Neural cell (in vitro differentiated cells): Measurements from ENCODE around the gene SEC14L3.

ENCODE experiments used
- EP300 ChIP-seq: fragments of 450-650 bp; conservative IDR thresholded peaks from 2 replicates; pipeline ENCODE4 v1.6.1; 2014; ENCODE audit warnings: antibody characterized with exemption, mild to moderate bottlenecking, moderate library complexity; ENCODE audit not compliant: poor library complexity, severe bottlenecking
- RAD21 ChIP-seq: fragments of 450-650 bp; conservative IDR thresholded peaks from 2 replicates; pipeline ENCODE4 v1.6.1; 2014; ENCODE audit warnings: antibody characterized with exemption, mild to moderate bottlenecking, moderate library complexity
- REST ChIP-seq: IDR thresholded peaks from 2 replicates; pipeline ENCODE4 v1.6.1; 2012; ENCODE audit warnings: borderline replicate concordance
- TF ChIP-seq, protein P1 (sequence below): fragments of 450-650 bp; IDR thresholded peaks from 2 replicates; pipeline ENCODE4 v1.5.1; 2014; ENCODE audit warnings: antibody characterized with exemption, mild to moderate bottlenecking, moderate library complexity; ENCODE audit not compliant: poor library complexity, severe bottlenecking

DNA sequence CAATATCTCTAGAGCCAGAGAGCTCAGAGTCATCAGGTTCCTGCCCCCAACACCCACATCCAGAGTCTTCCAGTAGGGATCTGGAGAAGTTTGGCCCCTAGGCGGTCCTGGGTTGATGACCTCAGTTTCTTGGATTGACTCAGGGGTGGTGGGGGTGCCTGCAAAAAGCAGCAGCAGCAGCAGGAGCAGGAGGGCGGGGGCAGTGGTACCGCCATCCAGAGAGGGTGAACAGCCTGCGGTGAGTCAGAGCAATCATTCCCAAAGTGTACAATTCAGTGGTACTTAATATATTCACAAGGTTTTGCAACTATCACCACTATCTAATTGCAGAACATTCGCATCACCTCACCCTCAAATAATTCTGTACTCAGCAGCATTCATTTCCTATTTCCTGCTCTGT is 9.9 kb upstream of the SEC14L3 start:
- TF ChIP-seq, protein P1, sequence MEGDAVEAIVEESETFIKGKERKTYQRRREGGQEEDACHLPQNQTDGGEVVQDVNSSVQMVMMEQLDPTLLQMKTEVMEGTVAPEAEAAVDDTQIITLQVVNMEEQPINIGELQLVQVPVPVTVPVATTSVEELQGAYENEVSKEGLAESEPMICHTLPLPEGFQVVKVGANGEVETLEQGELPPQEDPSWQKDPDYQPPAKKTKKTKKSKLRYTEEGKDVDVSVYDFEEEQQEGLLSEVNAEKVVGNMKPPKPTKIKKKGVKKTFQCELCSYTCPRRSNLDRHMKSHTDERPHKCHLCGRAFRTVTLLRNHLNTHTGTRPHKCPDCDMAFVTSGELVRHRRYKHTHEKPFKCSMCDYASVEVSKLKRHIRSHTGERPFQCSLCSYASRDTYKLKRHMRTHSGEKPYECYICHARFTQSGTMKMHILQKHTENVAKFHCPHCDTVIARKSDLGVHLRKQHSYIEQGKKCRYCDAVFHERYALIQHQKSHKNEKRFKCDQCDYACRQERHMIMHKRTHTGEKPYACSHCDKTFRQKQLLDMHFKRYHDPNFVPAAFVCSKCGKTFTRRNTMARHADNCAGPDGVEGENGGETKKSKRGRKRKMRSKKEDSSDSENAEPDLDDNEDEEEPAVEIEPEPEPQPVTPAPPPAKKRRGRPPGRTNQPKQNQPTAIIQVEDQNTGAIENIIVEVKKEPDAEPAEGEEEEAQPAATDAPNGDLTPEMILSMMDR, result no peak
- TF ChIP-seq EP300 (no peak), RAD21 (no peak), REST (no peak)
